Smooth muscle cell of the brain vasculature (primary cell): Measurements from ENCODE around the gene ST3GAL5.

Experiments used
- DNase-seq: peaks from one replicate; pipeline ENCODE4 v3.0.0-alpha.2; 2012; ENCODE audit warnings: low read depth, low spot score

ST3GAL5 gene

DNA sequence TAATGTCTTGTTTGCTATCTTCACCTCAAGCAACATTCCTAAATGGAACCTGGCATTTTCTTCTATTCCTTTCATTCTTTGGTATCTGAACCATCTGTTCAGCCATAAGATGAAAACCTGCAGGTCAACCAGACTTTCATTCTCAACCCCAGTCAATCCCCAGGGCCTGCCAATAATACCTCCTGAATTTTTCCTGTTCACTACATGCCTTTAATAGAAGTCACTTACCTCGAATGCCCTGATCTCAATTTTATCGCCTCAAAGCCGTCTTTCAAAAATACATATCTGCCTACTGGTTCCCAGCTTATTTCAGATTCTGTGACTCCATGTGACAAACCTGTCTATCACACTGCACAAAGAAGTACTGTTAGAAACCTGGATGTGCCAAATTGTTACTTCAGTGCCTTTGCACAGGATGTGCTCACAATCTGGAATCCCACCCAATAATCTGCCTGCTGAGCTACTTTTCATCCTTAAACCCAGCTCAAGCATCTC lies 22.6 kb downstream of the ST3GAL5 start:
- no peak for DNase-seq

GRCh38 chr2:85865539-85866164 lies 23.1 kb downstream of the ST3GAL5 start:
- DNase-seq: no peak

- no peak for DNase-seq
Observed at GRCh38 chr2:85864654-85865053, 24.1 kb downstream of the ST3GAL5 start.

- no peak for DNase-seq
Observed at GRCh38 chr2:85862426-85862825, 26.4 kb downstream of the ST3GAL5 start.

- no peak for DNase-seq
Observed at GRCh38 chr2:85861650-85862049, 27.1 kb downstream of the ST3GAL5 start.

- DNase-seq: no peak
Observed at GRCh38 chr2:85861180-85861579, 27.6 kb downstream of the ST3GAL5 start.

- no peak for DNase-seq
Observed at GRCh38 chr2:85858841-85859240, 29.9 kb downstream of the ST3GAL5 start.

GRCh38 chr2:85854897-85855296 lies 33.9 kb downstream of the ST3GAL5 start:
- no peak for DNase-seq

- no peak for DNase-seq
Observed at GRCh38 chr2:85854166-85854509, 34.7 kb downstream of the ST3GAL5 start.

GRCh38 chr2:85853499-85854165 lies 35.2 kb downstream of the ST3GAL5 start:
- no peak for DNase-seq

- DNase-seq: no peak
Observed at GRCh38 chr2:85852937-85853498, 35.8 kb downstream of the ST3GAL5 start.

DNA sequence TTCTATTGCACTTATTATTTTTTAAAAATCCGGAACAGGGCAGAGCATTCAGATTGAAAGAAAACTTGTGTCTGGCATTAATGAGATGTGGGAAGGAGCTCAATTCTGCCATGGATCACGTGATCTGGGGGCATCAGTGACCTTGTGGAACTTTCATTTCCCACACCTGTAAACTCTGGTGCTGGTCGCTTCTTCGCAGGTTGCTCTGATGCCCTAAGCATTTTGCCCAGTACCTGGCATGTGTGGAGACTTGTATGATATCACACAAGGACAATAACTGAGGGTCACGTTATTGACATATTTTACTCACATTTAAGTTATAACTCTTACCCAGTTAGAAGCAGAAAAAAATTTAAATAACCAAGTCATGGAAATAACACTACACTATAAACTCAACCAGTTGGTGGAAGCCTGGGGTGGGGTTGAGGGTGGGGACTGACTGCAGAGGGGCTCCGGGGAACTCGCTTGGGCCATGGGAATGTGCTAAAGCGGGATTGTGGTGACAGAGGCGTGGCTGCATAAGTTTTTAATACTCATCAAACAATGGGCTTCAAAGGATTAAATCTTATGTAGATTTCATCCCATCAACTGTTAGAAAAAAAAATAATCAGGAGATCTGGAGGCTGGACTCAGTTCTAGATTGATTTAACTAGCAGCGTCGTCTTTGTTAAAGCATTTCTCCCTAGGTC lies 36.5 kb downstream of the ST3GAL5 start:
- no peak for DNase-seq

- DNase-seq: no peak
Observed at GRCh38 chr2:85851253-85852151, 37.3 kb downstream of the ST3GAL5 start.

DNA sequence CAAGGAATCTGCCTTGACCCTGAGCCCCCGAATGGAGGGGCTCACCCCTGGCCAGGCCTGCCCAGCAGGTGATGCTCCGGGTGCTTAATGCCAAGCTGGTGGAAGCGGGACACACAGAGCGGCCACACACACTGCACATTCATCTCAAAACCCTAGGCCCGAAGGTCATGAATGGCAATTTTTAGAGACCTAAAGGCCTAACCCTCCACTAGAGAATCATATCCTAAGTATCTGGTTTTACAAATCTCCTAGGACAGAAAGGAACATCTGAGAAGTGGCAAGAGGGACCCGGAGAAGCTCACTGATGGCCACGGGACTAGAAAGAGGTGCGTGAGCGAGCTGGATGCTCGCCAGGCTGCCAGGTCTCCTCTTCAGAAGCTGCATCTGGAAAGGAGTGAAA lies 38.3 kb downstream of the ST3GAL5 start:
- DNase-seq: no peak

DNA sequence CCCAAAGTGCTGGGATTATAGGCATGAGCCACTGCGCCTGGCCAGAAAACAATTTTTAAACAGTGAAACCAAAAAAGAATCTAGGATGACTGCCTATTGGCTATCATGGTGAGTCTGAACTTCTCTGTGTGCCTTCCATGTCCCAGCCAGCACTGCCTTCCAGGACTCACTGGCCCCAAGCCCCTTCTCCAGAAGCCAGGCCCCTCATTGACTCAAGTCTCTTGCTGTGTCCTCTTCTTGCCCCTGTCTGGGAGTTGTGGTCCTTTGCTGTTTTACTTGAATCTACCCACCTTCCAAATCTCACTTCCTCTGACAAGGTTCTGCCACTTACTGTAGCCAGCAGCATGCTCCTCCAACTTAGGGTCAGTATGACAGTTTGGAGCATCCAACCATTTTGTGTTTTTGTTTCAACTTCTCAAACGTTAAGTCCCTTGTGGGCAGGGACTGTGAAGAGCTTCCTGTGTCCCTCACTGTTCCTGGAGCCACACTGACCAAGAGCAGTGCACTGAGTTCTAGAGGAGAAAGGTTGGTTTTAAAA lies 41.7 kb downstream of the ST3GAL5 start:
- DNase-seq: no peak

- DNase-seq: no peak
Observed at GRCh38 chr2:85846411-85846810, 42.4 kb downstream of the ST3GAL5 start.

- no peak for DNase-seq
Observed at GRCh38 chr2:85844486-85844885, 44.3 kb downstream of the ST3GAL5 start.

- DNase-seq: no peak
Observed at GRCh38 chr2:85843543-85843942, 45.2 kb downstream of the ST3GAL5 start.

- no peak for DNase-seq
Observed at GRCh38 chr2:85840091-85840490, 48.7 kb downstream of the ST3GAL5 start.

DNA sequence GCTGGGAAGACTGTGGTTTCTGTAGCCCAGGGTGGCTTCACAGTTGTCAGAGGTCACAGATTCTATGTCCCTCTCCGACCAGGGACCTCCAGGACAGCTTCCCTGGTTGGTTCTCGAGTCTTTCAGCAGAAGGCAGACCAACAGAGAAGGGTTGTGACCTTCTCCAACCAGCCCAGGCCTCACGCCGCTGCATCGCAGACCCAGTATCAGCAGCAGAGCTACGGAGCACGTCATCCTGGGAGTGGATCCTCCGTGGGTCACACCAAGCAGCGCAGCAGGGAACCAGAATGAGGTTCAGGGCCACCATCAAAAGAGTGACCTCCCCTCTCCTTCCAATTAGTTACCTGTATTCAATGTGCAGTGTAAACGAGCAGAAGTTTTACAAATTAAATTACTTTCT lies 49.3 kb downstream of the ST3GAL5 start:
- DNase-seq: no peak

- DNase-seq: no peak
Observed at GRCh38 chr2:85838641-85839040, 50.1 kb downstream of the ST3GAL5 start.
